HUES64 (cell line): ENCODE measurements around the gene IL1R2.
"Not testable (repeated sequence)": the region's sequence is repeated elsewhere in the genome, so short reads cannot be mapped to it uniquely, and the experiment has no call there.

ENCODE experiments used
- H3K27ac ChIP-seq: 2 replicates; pipeline ENCODE4 v1.7.0; 2013; ENCODE audit warnings: low read depth, low read length, inconsistent platforms
- H3K27me3 ChIP-seq: 2 replicates; pipeline ENCODE4 v1.6.1; 2013; ENCODE audit warnings: mild to moderate bottlenecking, low read length; ENCODE audit not compliant: insufficient read depth
- H3K36me3 ChIP-seq: 2 replicates; pipeline ENCODE4 v1.6.1; 2013; ENCODE audit warnings: mild to moderate bottlenecking, low read length; ENCODE audit not compliant: insufficient read depth
- H3K4me1 ChIP-seq: 2 replicates; pipeline ENCODE4 v1.6.1; 2013; ENCODE audit warnings: mild to moderate bottlenecking, low read length, moderate library complexity; ENCODE audit not compliant: insufficient read depth
- H3K4me3 ChIP-seq: 2 replicates; pipeline ENCODE4 v1.5.1; 2013; ENCODE audit warnings: mild to moderate bottlenecking, low read length, moderate library complexity
- H3K9ac ChIP-seq: 2 replicates; pipeline ENCODE4 v1.6.1; 2013; ENCODE audit warnings: mild to moderate bottlenecking, low read depth, low read length
- H3K9me3 ChIP-seq: 2 replicates; pipeline ENCODE4 v1.6.1; 2013; ENCODE audit warnings: low read depth, low read length; ENCODE audit not compliant: insufficient read depth
- WGBS: fragments of 150-250, 120-280 bp; methylation state at CpG from one replicate; pipeline ENCODE4 v1.1.7; 2013; ENCODE audit warnings: missing lambda C conversion rate; 5-methylcytosine and 5-hydroxymethylcytosine counted together

Gene IL1R2

DNA sequence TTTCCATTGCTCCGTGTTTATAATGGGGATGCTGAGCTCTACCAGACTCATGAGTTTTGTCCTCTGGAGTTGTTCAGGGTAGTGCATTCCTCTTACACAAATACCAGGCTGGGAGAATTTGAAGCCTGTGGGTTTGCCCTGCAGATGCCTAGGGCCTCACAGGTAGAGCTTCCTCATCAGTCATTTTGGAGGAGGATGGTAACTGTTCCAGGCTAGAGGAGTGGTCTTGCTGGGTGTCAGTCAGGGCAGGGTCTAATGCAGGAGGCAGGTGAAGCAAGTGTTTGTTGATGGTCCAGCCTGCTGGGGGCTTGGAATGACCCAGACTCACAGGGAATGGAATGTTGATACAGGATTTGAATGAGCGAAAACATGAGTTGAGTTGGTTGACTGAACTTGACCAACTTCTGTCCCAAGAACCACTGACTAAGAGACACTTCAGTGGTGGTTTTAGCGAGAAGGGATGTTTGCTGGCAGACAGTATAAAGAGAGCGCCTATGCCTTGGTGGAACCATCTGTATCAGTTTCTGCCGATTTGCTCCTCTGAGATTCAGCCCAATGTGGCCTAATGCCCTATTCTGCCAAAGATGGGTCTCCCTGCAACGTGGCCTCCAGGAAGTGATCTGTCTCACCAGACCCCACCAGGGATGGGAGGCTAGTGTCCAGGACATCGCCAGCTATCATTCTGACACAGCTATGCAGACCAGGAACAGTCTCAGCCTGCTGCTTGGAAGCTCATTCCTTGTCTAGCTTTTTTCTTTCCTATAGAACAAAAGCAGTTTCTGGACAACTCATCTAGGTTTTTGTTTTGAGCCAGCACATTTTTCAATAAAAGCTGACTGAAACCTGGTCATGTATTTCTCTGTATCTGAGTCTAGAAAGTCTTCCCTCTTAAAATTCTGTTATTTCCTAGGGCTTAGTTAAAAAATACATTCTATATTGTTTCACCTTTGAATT, 9.3 kb downstream of the IL1R2 start:
- Histone ChIP-seq H3K4me3 (no peak overlapping the region), H3K4me1 (no peaks in the 10 kb centered on the region), H3K27me3 (no peaks in the 10 kb centered on the region), H3K36me3 (no peaks in the 10 kb centered on the region), H3K9ac (no peak overlapping the region), H3K27ac (no peak overlapping the region), H3K9me3 (no peaks in the 10 kb centered on the region)
- WGBS = 93% methylated on average over 7 of the region's 7 CpGs

DNA sequence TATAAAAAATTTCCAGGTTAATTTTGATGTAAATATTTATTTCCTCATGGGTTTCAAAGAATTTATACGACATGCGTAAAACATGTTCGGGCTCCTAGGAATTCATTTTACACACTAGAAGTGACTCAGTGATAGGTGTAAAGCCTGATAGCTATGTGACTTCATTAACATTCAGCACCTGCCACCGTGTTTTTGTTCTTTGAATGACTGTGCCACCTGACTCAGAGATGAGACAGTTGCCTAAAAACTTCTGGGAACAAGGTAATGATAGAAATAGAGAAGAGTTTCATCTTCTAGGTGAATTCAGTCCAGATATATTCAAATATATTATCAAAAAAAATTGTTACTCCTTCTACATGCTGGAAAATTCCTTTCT, 10.0 kb downstream of the IL1R2 start:
- Histone ChIP-seq H3K9ac (no peak overlapping the region), H3K4me1 (no peaks in the 10 kb centered on the region), H3K9me3 (no peaks in the 10 kb centered on the region), H3K36me3 (no peaks in the 10 kb centered on the region), H3K27ac (no peak overlapping the region), H3K4me3 (no peak overlapping the region), H3K27me3 (no peaks in the 10 kb centered on the region)
- WGBS = 87% methylated on average over 4 of the region's 4 CpGs

DNA sequence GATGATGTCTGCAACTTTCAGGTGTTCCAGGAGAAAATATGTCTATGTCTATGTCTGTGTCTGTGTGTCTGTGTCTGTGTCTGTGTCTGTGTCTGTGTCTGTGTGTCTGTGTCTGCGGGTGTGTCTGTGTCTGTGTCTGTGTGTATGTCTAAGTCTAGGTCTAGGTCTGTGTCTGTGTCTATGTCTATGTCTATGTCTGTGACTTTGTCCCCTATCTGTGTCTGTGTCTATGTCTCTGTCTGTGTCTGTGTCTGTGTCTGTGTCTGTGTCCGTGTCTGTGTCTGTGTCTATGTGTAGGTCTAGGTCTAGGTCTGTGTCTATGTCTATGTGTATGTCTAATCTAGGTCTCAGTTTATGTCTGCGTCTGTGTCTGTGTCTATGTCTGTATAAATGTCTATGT, 10.5 kb downstream of the IL1R2 start:
- Histone ChIP-seq H3K9me3 (no peaks in the 10 kb centered on the region), H3K27ac (no peak overlapping the region), H3K4me3 (no peak overlapping the region), H3K9ac (no peak overlapping the region), H3K4me1 (no peaks in the 10 kb centered on the region), H3K36me3 (no peaks in the 10 kb centered on the region), H3K27me3 (no peaks in the 10 kb centered on the region)
- WGBS = 81% methylated on average over 3 of the region's 3 CpGs

DNA sequence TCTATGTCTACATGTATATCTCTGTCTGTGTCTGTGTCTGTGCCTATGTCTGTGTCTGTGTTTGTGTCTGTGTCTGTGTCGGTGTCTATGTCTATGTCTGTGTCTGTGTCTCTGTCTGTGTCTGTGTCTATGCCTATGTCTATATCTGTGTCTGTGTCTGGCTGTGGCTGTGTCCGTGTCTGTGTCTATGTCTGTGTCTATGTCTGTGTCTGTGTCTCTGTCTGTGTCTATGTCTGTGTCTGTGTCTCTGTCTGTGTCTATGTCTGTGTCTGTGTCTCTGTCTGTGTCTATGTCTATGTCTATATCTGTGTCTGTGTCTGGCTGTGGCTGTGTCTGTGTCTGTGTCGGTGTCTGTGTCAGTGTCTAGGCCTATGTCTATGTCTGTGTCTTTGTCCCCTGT, 11.1 kb downstream of the IL1R2 start:
- H3K4me1 ChIP-seq, H3K4me3 ChIP-seq, H3K9me3 ChIP-seq, H3K9ac ChIP-seq, H3K27ac ChIP-seq, H3K27me3 ChIP-seq, H3K36me3 ChIP-seq: not testable (repeated sequence)
- WGBS = 93% methylated on average over 3 of the region's 3 CpGs

DNA sequence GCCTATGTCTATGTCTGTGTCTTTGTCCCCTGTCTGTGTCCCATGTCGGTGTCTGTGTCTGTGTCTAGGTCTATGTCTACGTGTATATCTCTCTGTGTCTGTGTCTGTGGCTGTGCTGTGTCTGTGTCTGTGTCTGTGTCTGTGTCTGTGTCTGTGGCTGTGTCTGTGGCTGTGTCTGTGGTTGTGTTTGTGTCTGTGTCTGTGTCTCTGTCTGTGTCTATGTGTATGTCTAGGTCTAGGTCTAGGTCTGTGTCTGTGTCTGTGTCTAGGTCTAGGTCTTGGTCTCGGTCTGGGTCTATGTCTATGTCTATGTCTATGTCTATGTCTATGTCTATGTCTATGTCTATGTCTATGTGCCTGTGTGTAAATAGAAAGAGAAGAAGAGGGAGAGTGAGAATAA, 11.9 kb downstream of the IL1R2 start:
- H3K27me3 ChIP-seq = no peaks in the 10 kb centered on the region
- no peaks in the 10 kb centered on the region for H3K9me3 ChIP-seq
- WGBS = 92% methylated on average over 3 of the region's 3 CpGs
- H3K27ac ChIP-seq = no peak overlapping the region
- no peak overlapping the region for H3K9ac ChIP-seq
- H3K4me1 ChIP-seq = no peaks in the 10 kb centered on the region
- H3K36me3 ChIP-seq = no peaks in the 10 kb centered on the region
- H3K4me3 ChIP-seq = no peak overlapping the region

DNA sequence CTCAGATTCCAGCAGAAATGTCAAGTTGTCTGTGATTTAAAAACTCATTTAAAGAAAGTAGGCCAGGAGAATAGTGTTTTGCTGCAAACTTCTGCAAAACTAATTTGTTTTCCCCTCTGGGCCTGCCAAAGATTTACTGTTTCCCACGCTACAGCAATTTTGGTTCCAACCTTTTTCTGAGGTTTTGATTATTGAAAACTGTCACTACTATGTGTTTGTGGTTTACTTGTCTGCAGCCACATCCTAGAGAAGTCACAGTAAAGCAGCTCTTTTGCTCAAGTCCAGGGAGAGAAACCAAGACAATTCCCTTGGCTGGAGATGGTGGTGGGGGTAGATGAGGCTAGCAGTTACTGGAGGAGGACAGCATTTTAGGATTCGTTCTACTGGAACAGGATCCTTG, 12.8 kb downstream of the IL1R2 start:
- Histone ChIP-seq H3K9me3 (no peaks in the 10 kb centered on the region), H3K9ac (no peak overlapping the region), H3K4me1 (no peaks in the 10 kb centered on the region), H3K4me3 (no peak overlapping the region), H3K36me3 (no peaks in the 10 kb centered on the region), H3K27me3 (no peaks in the 10 kb centered on the region), H3K27ac (no peak overlapping the region)
- 94% methylated on average over 1 of the region's 2 CpGs for WGBS

DNA sequence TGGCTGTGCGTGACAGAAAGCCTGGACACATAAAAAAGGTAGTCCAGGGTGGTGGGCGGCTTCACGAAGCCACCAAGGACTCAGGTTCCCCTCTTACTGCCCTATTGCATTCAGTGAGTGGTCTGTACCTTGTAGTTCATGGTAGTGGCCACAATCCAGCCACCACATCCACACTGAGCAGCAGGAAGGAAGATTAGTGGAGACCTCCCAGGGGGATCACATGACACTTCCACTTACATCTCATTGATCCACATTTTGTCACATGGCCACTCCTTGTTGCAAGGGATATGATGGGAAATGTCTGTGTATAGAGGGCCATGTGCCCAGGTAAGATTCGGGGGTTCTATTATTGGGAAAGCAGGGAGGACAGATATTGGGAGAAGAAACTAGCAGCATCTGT, 13.7 kb downstream of the IL1R2 start:
- Histone ChIP-seq H3K36me3 (no peaks in the 10 kb centered on the region), H3K4me3 (no peak overlapping the region), H3K4me1 (no peaks in the 10 kb centered on the region), H3K27ac (no peak overlapping the region), H3K27me3 (no peaks in the 10 kb centered on the region), H3K9ac (no peak overlapping the region), H3K9me3 (no peaks in the 10 kb centered on the region)
- WGBS = 91% methylated on average over 4 of the region's 4 CpGs

DNA sequence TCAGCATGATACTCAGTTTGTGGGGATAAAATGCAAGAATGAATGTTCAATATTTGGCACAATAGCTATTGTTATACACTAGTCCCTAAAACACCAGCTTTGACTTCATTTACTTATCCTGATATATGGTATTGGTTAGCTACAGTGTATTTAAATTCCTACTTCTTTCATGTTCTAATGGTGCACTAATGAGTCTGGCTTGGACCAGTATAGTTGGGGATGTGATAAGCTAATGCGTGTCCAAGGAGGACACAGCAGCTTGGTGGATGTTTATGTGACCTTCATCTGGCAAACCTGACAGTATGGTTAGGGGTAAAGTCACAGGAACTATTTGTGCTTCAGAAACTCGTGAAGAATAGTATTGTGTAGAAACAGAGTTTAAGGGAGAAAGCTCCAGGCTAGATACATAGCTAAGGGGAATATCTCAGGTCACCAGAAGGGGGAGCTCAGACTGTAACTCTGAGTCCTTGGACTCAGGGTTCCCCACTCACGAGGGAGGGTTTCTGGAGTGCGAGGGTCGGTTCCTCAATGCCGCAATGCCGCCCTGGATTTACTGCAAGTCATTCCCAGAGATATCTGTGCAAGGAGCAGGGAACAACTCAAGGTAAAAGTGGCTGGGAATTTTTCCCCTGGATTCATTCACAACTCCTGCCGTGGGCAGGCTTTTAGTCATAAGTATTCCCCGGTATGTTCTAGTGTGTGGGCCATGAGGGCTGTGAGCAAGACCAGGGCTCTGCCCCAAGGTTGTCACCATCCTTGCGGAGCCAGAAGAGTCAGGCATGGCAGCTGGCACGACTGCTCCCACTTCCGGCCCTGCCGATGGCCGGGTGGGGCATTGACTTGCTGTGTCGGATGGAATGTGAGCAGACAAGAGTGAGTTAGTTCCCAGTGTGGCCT, 14.5 kb downstream of the IL1R2 start:
- no peaks in the 10 kb centered on the region for H3K27me3 ChIP-seq

DNA sequence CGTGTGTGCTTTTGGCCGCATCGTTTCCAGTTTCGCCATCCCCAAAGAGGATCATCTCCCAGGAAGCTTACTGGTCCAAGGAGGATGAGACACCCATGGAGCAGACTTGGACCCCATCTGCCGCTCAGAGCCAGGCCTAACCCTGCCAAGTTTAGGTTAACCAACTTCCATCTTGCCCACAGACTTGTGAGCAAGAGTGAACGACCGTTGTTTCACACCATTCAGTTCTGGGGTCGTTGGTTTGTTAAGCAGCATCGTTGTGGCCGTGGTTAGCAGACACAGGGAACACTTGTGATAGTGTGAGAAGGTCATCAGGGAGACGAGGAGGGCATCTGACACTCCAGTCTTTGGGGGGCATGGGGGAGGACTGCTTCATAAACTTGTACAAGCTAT, 15.1 kb downstream of the IL1R2 start:
- H3K36me3 ChIP-seq = no peaks in the 10 kb centered on the region
- no peak overlapping the region for H3K27ac ChIP-seq
- H3K9ac ChIP-seq = no peak overlapping the region
- 94% methylated on average over 11 of the region's 11 CpGs for WGBS
- no peaks in the 10 kb centered on the region for H3K4me1 ChIP-seq
- no peaks in the 10 kb centered on the region for H3K9me3 ChIP-seq
- no peaks in the 10 kb centered on the region for H3K27me3 ChIP-seq
- no peak overlapping the region for H3K4me3 ChIP-seq

More for the DNA sequence above, 14.5 kb downstream of the IL1R2 start:
- Histone ChIP-seq H3K36me3 (no peaks in the 10 kb centered on the region), H3K4me1 (no peaks in the 10 kb centered on the region), H3K4me3 (no peak overlapping the region), H3K9ac (no peak overlapping the region), H3K9me3 (no peaks in the 10 kb centered on the region), H3K27ac (no peak overlapping the region)
- 80% methylated on average over 15 of the region's 15 CpGs for WGBS

DNA sequence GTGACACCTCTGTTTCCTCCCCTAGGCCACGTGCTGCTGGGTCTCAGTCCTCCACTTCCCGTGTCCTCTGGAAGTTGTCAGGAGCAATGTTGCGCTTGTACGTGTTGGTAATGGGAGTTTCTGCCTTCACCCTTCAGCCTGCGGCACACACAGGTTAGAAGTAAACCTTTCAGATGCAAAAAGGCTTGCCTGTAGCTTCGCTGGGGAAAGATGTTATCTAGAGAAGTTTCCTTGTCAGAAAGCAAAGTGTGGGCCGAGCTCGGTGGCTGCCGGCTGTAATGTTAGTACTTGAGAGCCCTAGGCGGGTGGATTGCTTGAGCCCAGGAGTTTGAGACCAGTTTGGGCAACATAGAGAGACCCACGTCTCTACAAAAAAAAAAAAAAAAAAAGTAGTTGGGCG, 16.7 kb downstream of the IL1R2 start:
- Histone ChIP-seq H3K36me3 (no peaks in the 10 kb centered on the region), H3K4me3 (no peak overlapping the region), H3K9me3 (peaks cover 4% of the 10 kb centered on the region; the same call in 1 of the 2 replicates), H3K9ac (no peak overlapping the region), H3K4me1 (no peaks in the 10 kb centered on the region), H3K27me3 (no peaks in the 10 kb centered on the region), H3K27ac (no peak overlapping the region)
- 72% methylated on average over 12 of the region's 12 CpGs for WGBS

DNA sequence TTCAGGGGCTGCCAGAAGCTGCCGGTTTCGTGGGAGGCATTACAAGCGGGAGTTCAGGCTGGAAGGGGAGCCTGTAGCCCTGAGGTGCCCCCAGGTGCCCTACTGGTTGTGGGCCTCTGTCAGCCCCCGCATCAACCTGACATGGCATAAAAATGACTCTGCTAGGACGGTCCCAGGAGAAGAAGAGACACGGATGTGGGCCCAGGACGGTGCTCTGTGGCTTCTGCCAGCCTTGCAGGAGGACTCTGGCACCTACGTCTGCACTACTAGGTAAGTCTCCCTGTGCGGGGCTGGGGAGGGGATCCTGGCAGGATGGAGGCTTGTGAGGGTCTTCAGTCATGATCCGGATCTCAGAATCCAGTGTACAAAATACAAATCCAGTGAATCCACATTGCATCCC, 17.8 kb downstream of the IL1R2 start:
- H3K27ac ChIP-seq = no peak overlapping the region
- no peaks in the 10 kb centered on the region for H3K27me3 ChIP-seq
- no peaks in the 10 kb centered on the region for H3K4me1 ChIP-seq
- H3K9me3 ChIP-seq = peaks cover 5% of the 10 kb centered on the region; the same call in 1 of the 2 replicates
- WGBS = 94% methylated on average over 10 of the region's 10 CpGs
- no peaks in the 10 kb centered on the region for H3K36me3 ChIP-seq
- H3K9ac ChIP-seq = no peak overlapping the region
- H3K4me3 ChIP-seq = no peak overlapping the region
